ENCODE data around the gene PTCD1.
"Not testable (repeated sequence)": the region's sequence is repeated elsewhere in the genome, so short reads cannot be mapped to it uniquely, and the experiment has no call there.

The PTCD1 gene

DNA sequence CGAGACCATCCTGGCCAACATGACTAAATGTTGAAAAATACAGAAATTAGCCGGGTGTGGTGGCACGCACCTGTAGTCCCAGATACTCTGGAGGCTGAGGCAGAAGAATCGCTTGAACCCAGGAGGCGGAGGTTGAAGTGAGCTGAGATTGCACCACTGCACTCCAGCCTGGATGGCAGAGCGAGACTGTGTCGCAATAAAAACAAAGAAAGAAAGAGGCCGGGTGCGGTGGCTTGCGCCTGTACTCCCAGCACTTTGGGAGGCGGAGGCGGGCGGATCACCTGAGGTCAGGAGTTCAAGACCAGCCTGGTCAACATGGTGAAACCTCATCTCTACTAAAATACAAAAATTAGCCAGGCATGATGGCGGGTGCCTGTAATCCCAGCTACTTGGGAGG, 51.4 kb downstream of the PTCD1 start:
- not testable (repeated sequence) for DNase-seq

DNA sequence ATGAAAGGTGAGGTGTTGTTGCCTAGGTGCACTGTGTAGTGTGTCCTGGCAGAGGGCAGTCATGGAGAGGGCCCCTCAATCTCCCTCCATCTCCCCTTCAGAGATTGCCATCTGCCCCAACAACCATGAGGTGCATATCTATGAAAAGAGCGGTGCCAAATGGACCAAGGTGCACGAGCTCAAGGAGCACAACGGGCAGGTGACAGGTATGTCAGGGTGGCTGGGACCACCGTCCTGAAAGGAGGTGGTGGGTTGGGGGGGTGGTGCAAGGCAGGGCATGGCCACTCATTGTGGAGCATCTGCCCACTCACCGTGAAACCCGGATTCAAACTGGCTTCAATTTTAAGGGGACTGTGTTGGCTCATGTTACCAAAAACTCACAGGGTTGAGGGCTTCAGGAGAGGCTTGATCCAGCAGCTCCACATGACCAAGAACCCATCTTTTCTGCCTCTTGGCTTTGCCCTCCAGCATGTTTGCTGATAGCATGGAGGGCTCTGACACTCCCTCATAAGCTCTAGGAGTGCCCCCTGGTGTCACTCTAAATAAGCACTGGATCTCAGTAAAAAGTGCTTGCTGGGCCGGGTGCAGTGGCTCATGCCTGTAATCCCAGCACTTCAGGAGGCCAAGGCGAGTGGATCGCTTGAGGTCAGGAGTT, 51.9 kb downstream of the PTCD1 start:
- peak; percentile 47 for DNase-seq

DNA sequence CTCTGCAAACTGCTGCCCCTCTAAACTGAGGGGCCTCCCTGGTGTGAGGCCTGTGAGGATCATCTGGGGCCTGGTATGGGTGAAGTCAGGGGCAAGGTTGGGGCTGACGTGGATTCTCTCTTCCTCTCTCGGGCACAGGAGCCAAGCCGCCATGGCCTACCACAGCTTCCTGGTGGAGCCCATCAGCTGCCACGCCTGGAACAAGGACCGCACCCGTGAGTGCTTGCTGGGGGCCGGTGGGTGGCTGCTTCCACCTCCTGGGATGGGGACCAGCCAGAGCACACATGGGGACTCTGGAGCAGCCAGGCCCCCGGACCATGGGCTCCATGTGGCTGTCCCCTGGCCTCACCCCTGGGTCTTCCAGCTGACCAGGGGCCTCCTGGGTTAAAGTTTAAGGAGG, 53.0 kb downstream of the PTCD1 start:
- DNase-seq = no peak

DNA sequence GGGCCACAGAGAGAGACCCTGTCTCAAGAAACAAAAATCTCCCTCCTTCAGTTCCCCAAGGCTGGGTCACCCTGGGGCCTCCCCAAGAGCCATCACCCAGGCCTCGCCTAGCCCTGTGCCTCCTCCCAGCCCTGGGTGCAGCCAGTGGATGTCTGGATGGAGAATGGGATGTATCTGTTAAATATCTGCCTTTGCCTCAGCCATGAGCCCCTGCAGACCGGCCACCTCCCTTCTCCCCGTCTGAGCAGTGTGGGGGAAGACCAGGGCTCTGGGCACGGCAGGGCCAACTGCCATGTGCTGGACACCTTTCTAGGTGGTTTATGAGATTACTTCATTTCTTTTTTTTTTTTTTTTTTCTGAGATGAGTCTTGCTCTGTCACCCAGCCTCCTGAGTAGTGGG, 54.1 kb downstream of the PTCD1 start:
- no peak for DNase-seq

DNA sequence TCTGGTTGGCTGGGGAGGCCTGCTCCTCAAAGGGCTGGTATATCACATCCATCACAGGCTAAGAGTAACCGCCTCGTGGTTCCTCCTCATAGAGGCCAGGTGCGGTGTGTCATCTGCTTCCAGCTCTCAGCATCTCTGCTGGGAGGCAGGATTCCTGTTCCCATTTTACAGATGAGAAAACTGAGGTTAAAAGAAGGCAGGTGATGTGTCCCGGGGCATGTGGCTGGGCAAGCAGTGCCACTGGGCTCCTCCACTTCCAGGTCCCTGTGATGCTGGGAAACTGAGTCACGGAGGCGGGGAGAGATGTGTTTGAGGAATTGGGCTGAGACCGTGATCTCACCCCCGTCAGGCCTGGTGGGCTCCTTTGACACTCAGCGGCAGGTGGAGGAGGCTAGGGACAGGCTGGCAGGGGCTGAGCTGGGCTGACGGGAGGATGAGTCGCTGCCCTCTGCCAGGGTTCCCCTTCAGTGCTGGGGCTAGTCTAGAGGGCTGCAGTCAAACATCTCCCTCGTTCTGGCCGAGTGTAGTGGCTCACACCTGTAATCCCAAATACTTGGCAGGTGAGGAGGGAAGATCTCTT, 54.7 kb downstream of the PTCD1 start:
- no peak for DNase-seq

DNA sequence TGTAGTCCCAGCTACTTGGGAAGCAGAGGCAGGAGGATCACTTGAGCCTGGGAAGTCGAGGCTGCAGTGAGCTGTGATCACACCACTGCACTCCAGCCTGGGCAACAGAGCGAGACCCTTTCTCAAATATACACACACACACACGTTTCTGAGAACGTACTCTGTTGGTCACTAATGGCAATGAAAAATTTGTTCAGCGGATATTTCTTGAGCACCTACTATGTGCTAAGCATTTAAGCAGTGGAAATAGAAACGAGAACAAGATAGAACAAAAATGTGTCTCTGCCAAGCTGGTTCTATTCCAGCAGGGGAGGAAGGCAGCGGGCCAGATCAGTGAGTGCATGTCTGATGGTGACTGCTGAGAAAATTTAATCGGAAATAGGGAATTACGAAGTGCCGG, 55.4 kb downstream of the PTCD1 start:
- no peak for DNase-seq

DNA sequence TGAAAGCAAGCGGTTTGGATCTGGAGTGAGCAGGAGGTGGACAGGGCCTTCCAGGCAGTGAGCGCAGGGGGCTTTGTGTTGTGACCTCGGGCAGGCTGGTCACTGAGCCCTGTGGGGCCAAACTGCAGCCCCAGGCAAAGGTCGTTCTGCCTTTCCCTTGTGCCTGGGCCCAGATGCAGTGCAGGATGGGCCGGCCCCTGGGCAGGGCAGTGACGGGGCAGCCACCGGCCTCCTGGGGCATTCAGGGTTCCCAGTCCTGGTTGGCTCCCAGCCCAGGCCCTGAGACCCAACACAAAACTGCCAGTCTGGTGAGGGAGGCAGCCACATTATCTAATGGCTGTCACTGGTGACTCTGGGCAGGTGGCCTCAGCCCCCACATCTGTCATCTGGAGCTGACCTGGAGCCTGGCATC, 56.9 kb downstream of the PTCD1 start:
- DNase-seq = no peak

DNA sequence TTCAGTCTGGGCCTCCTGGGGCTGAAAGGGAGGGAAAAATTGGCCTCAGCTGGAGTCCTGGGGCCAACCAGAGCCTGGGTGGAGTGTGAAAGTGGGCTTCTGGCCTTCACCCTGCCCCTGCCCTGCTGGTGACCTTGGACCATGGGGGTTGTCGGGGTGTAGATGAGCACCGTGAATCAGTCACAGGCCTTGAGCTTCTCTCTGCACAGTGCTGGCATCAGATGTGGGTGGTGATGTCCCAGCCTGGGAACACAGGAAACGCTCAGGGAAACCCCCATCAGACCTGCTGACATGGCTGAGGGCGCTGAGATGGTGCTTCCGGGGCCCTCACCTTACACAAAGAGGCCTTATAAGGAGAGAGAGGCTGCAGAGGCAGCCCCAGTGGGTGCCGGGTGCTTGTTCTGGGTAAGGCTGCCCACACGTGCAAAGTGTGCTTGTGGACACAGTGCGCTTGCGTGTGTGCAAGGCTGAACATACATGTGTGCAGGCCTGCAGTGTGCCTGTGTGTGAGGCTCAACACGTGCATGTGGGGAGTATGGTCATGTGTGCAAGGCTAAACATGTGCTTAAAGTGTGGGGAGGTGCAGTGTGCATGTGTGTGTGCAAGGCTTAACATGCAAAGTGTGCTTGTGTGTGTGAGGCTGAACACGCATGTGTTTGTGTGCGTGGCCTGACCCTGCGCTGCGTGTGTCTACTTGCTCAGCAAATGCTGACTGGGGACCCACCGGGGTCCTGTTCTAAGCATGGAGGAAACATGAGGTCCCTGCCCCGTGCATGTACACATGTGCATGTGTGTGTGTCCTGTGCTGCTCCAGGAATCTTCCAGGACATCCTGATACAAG, 57.6 kb downstream of the PTCD1 start:
- no peak for DNase-seq

DNA sequence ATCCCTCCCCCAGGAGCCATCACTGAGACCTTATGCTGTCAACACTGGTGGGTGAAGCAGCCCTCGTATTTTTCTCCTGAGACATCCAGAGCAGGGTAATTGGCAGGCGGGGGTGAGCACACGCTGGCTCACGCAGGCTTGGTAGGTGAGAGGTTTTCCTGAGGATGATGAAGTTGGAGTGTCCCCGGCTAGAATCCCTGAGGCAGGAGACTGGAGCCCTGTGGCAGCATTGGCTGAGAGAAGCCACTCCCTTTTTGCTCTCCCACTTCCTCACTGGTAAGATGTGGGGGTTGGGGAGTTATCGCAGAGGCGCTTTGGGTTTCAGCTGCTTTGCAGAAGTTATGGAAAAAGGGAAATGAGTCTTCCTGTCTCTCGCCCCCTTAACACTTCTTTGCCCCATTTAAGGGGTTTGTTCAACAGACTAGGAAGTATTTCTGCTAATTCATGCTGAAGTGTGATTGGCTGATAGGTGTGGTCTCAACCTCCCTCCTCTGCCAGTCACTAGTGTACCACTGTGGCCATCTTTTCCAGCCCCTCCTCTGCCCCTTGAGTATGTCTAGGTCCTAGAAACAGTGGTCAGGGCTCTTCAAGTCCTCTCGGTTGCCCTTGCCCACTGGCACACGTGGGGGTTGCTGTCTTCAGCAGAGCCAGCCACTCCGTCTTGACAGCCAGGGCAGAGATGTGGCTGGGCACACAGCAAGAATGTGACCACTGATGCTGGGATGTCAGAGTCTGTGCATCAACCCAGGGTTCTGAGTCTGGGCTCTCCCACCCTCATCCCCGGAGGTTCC, 58.4 kb downstream of the PTCD1 start:
- DNase-seq = peak; percentile 34

DNA sequence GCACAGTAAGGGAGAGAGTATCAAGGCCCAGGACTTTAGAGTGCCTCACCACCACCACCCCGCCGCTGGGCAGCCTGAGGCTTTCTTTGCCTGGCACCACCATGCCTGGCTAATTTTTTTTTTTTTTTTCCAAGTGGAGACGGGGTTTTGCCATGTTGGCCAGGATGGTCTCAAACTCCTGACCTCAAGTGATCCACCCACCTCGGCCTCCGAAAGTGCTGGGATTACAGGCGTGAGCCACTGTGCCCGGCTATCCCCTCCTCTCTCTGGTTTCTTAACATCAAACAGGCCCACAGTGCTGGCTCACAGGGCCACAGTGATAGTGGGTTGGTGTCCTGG, 58.9 kb downstream of the PTCD1 start:
- not testable (repeated sequence) for DNase-seq

DNA sequence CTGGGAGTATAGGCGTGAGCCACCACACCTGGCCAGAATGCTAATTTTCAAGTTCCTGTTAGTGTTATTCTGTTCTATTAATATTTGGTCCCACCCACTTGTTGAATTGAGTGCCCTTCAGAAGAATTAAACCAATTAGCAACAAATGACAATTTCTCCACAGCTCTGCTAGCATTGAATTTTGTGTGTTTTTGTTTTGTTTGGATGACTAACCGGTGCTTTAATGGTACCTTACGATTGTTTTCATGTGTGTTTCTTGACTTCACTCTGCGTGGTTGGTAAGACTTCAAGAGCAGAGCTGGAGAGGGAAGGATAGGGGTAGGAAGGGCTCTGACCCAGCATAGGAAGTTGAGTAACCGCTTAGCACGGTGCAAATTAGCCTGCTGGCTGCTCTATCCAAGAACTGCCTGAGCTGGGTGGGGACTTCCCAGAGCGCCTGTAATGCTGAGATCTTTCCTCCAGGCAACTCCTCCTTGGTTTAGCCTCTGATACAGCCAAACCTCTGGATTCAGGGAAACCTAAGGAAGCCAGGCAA, 59.5 kb downstream of the PTCD1 start:
- DNase-seq = peak; percentile 87

DNA sequence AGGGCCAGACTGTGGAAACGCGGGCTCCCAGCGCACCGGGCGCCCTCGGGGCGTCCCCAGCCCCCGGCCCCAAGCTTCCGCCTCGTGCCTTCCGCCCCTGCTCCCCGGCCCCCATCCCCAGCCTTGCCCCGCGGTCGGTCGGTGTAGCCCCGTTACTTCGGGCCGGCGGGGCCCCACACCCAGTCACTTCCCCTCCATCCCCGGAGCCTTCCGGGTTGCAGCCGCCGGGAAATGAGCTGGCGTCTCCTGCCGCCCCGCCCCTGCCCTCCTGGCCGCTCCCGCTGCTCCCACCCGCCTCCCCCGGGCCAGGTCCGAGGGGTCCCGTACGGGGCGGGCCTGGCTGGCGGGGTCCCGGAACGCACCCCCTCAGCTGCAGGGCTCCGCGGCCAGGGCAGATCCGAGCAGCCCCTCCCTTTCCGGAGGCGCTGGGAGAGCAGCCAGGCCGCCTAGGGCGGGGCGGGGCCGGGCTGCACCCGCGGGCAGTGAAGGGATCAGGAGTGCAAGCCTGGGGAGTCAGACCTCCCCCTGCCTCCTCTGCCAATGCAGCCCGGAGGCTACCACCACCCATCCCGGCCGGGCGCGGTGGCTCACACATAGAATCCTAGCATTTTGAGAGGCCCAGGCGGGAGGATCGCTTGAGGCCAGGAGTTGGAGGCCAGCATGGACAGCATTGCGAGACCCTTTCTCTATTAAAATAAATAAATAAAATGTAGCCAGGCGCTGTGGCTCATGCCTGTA, 63.4 kb downstream of the PTCD1 start:
- peak; percentile 64 for DNase-seq

DNA sequence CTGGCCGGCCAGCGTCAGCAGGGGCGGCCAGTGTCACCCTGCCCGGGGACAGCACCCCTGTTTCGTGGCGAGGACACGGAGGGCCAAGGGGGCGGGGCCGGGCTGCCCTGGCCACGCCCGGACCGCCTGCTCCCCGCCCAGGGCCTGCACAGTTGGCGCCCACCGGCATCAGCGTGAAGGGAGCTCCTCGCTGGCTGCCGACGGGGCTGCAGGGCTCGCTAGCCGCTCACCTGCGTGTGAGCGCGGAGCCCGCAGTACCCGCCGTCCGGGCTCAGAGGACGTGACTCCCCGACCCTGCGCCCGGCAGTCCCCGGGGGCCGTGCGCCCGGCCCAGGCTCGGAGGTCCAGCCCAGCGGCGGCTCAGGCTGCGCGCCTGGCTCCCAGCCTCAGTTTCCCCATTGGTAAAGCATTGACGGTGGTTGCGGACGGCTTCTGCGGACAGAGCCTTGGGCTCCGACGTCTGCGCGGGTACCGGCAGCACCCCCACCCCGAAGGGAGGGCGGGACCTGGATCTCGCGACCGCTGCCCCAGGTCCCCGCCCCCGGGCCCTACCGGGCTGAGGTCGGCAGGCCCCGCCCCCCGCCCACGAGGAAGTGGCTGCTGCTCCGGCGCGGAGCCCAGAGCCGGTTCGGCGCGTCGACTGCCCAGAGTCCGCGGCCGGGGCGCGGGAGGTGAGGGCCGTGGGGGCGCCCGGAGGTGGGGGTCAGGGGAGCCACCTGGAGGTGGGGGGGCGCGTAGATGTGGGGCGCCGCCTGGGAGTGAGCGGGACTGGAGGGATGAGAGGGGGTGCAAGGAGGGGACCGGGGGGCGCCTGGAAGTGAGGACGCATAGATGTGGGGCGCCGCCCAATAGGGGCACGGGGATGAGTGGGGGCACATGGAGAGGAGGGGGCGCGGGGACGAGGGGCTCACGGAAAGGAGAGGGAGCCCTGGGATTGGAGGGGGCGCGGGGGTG, 64.2 kb downstream of the PTCD1 start, which contains the start of gene ARPC1B:
ARPC1B (plus strand) TSS at position 620 of the 954 bp plus-strand sequence. CDS start 10,985 bp downstream, outside the sequence.
- DNase-seq = peak; percentile 72

DNA sequence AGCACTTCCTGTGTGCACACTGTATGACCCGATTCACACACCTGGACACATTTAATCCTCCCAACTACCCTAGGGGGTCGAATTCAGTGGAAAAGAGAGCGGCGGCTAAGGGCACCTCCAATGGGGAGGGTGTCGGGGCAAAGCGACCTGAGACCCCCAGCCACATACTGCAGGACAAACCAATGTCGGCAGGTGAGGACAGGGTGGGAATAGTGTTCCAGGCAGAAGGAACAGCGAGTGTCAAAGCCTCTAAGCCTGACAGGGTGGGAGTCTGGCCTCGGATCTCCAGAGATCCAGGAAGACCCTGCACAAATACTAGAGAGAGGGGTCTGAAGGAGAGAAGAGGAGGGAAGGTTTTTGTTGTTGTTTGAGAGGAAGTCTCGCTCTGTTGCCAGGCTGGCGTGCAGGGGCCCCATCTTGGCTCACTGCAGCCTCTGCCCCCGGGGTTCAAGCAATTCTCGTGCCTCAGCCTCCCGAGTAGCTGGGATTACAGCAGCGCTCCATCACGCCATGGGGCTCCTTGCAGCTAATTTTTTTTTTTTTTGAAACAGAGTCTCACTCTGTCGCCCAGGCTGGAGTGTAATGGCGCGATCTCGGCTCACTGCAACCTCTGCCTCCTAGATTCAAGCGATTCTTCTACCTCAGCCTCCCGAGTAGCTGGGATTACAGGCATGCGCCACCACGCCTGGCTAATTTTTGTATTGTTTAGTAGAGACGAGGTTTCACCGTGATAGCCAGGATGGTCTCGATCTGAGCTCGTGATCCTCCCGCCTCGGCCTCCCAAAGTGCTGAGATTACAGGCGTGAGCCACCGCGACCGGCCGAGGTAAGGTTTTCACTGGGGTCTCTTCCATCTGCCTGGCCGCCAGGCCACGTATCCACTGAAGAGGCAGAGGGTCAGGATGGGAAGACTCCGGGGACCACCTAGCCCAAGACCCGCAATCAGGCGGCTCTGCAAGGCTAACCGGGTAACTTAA, 65.2 kb downstream of the PTCD1 start:
- no peak for DNase-seq

DNA sequence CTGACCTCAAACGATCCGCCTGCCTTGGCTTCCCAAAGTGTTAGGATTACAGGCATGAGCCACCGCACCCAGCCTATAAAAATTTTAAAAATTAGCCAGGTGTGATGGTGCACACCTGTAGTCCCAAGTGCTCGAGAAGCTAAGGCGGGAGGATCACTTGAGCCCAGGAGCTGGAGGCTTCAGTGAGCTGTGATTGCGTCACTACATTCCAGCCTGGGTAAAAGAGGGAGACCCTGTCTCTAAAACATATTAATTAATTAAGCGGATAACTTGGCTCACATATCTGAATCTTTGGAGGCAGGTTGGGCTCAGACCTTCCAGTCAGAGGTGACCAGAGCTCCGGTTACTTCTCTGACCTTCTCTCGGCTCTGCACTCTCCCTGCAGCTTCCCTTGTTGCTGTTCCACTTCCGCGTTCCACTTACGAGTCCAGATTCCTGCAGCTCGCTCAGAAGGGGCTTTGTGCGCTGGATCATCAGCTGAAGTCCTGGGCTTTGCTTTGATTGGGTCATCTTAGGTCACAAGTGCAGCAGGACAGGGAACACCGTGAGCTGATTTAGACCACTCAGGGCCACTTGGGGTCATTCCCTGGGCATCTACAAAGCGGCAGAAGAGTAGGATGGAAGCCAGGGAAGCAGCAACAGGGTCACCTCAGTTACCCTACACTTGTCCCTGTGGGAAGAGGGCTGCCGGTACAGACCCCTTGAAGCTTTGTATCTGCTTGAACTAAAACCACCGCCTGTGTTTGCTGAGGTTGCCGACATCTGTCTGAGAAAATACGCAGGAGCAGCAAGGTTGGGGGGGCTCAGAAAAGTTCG, 66.1 kb downstream of the PTCD1 start:
- DNase-seq = no peak

DNA sequence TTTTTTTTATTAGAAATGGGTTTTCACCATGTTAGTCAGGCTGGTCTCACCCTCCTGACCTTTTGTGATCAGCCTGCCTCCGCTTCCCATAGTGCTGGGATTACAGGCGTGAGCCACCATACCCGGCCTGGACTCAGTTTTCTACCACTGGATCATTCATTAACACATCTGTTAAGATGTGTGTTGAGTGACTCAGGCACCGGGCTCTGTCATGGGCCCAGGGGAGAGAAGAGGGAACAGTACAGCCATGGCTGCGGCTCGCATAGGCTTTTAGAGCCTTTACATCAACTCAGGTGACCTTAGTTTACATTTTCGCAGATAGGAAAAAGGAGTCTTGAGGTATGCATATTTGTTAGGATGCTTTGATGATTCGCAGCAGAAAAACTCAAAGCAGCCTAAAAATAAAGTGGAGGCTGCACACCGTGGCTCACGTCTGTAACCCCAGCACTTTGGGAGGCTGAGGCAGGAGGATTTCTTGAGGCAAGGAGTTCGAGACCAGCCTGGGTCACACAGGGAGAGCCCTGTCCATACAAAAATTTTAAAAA, 67.2 kb downstream of the PTCD1 start:
- DNase-seq = no peak

DNA sequence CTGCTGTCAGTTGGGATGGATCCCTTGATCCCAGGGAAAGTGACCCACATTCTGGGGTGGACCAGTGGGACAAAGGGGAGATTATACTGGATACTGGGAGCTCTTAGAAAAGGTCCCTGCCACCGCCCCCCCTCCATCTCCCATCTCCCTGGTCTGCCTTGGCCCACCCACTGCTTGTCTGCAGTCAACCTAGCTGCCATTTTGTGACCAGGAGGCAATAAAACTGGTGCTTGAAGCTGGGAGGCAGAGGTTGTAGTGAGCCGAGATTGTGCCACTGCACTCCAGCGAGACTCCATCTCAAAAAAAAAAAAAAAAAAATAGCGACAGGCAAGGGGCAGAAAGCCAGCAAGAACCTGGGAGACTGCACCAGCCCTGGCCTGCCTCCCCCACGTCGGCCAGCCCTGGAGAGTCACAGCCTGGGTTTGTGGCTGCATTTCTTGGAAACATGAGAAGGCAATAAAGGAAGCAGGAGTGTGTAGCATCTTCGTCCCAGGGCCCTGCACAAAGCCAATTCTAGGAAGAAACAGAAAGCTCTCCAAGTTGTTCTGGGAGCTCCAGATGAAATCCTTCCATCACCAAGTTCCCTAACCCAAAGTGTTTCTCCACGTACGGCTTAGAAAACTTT, 68.7 kb downstream of the PTCD1 start:
- no peak for DNase-seq

DNA sequence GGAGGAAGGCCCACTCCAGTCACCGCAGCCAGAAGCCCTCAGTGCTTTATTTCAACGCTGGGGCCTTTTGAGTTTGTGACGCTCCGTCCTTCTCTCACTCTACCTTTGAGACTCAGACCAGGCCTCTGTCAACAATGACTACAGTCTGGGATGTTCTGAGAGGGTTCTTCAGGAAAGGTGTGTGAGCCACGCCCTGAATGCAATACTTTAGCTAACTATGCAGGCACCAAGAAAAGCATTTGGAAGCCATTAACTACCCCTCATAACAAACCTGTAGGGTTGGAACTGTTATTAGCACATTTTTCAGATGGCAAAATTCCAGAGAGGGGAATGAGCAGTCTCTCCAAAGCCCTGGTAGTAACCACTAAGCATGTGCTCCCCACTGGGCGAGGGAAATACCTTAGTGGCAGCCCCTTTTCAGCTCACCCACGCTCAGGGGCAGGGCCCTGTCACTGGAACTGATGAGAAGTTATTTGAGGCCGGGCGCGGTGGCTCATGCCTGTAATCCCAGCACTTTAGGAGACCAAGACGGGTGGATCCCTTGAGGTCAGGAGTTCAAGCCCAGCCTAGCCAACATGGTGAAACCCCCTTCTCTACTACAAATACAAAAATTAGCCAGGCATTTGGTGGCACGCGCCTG, 69.7 kb downstream of the PTCD1 start:
- no peak for DNase-seq
